GM21529 (cell line): ENCODE measurements around the gene ANAPC4.
A peak's percentile ranks its signal among the peaks of the same experiment; 100 is the strongest.
"Not testable (repeated sequence)": the region's sequence is repeated elsewhere in the genome, so short reads cannot be mapped to it uniquely, and the experiment has no call there.

ENCODE experiments used
- ATAC-seq: cut with Tn5 transposase; IDR thresholded peaks from one replicate; pipeline ENCODE4 v1.9.1; 2021; ENCODE audit not compliant: unreplicated experiment

The ANAPC4 gene

GRCh38 chr4:25376754-25377571 is at the start of gene ANAPC4:
Gene ANAPC4, plus strand, starts transcription at chr4:25377263. Its CDS starts 165 bp downstream, at chr4:25377428.
- ATAC-seq, result peak; percentile 95

- ATAC-seq, result not testable (repeated sequence)
Observed at GRCh38 chr4:25328463-25328862, 48.6 kb upstream of the ANAPC4 start.

- no peak for ATAC-seq
Observed at GRCh38 chr4:25330335-25330734, 46.7 kb upstream of the ANAPC4 start.

GRCh38 chr4:25330905-25331808 is 45.9 kb upstream of the ANAPC4 start:
- peak; percentile 86 for ATAC-seq

- ATAC-seq, result no peak
Observed at GRCh38 chr4:25343671-25344070, 33.4 kb upstream of the ANAPC4 start.

- ATAC-seq, result no peak
Observed at GRCh38 chr4:25345744-25346143, 31.3 kb upstream of the ANAPC4 start.

GRCh38 chr4:25346913-25347312 is 30.1 kb upstream of the ANAPC4 start:
- no peak for ATAC-seq

GRCh38 chr4:25347473-25347872 is 29.6 kb upstream of the ANAPC4 start:
- ATAC-seq, result no peak

GRCh38 chr4:25347971-25348370 is 29.1 kb upstream of the ANAPC4 start:
- ATAC-seq, result no peak

- ATAC-seq, result no peak
Observed at GRCh38 chr4:25350561-25350960, 26.5 kb upstream of the ANAPC4 start.

- ATAC-seq, result no peak
Observed at GRCh38 chr4:25351777-25352416, 25.2 kb upstream of the ANAPC4 start.

- ATAC-seq, result no peak
Observed at GRCh38 chr4:25356068-25356467, 21.0 kb upstream of the ANAPC4 start.

GRCh38 chr4:25358515-25359275 is 18.4 kb upstream of the ANAPC4 start:
- ATAC-seq, result no peak

GRCh38 chr4:25361253-25361652 is 15.8 kb upstream of the ANAPC4 start:
- ATAC-seq, result no peak

GRCh38 chr4:25367004-25367621 is 9.9 kb upstream of the ANAPC4 start:
- no peak for ATAC-seq

- no peak for ATAC-seq
Observed at GRCh38 chr4:25367877-25368276, 9.2 kb upstream of the ANAPC4 start.

- ATAC-seq, result no peak
Observed at GRCh38 chr4:25368315-25368714, 8.7 kb upstream of the ANAPC4 start.

- no peak for ATAC-seq
Observed at GRCh38 chr4:25370242-25370641, 6.8 kb upstream of the ANAPC4 start.

GRCh38 chr4:25372549-25372948 is 4.5 kb upstream of the ANAPC4 start:
- not testable (repeated sequence) for ATAC-seq
